ENCODE data around the gene GSN. TPM values are rescaled to one million over a fixed set of nuclear protein-coding genes. Genes with fewer than 3 reads are reported as not detected.

GSN gene
- total RNA-seq, 1 experiment from 2014 or later, result 21.9 TPM

- ChIA-PET CTCF (interaction anchor here (0.5 to 1.8 kb wide), 9 partner anchors 9 to 151 kb away, joined by 3 to 9 read pairs (median 3); no protein-coding TSS in a partner anchor), POLR2A (interaction anchor here (0.8 to 4.4 kb wide), 4 partner anchors 9 to 80 kb away, joined by 5 to 21 read pairs (median 8); no protein-coding TSS in a partner anchor)
- peak overlapping the region; percentile 86 for H3K4me3 Mint-ChIP-seq (ENCODE audit: unreplicated experiment)
- H3K27me3 Mint-ChIP-seq (ENCODE audit: insufficient read depth, unreplicated experiment), result no peaks in the 10 kb centered on the region
- H3K27ac Mint-ChIP-seq (ENCODE audit: low read depth, unreplicated experiment), result peak overlapping the region; percentile 74
- H3K36me3 Mint-ChIP-seq (ENCODE audit: insufficient read depth, unreplicated experiment), result peaks cover 53% of the 10 kb centered on the region
- TF ChIP-seq CTCF (IDR thresholded peaks at IDR 0.05; ENCODE audit: unreplicated experiment), result no peak
- no peak for DNase-seq (ENCODE audit: unreplicated experiment)
- H3K4me1 Mint-ChIP-seq (ENCODE audit: insufficient read depth, unreplicated experiment), result peaks cover 49% of the 10 kb centered on the region
- intact Hi-C loops (cut with micrococcal nuclease), result no loop called here
- peaks cover 8% of the 10 kb centered on the region for H3K9me3 Mint-ChIP-seq (ENCODE audit: unreplicated experiment)
- no TSS peak for BruUV-seq (replicated peaks)
Observed at GRCh38 chr9:121366611-121367192, 98.7 kb downstream of the GSN start.

- Mint-ChIP-seq H3K9me3 (ENCODE audit: unreplicated experiment) (peaks cover 8% of the 10 kb centered on the region), H3K4me3 (ENCODE audit: unreplicated experiment) (peak overlapping the region; percentile 86), H3K27me3 (ENCODE audit: insufficient read depth, unreplicated experiment) (no peaks in the 10 kb centered on the region), H3K4me1 (ENCODE audit: insufficient read depth, unreplicated experiment) (peaks cover 54% of the 10 kb centered on the region), H3K36me3 (ENCODE audit: insufficient read depth, unreplicated experiment) (peaks cover 48% of the 10 kb centered on the region), H3K27ac (ENCODE audit: low read depth, unreplicated experiment) (peak overlapping the region; percentile 12)
- BruUV-seq (replicated peaks), result no TSS peak
- no peak for TF ChIP-seq CTCF (IDR thresholded peaks at IDR 0.05; ENCODE audit: unreplicated experiment)
- POLR2A ChIA-PET, result interaction anchor here (0.7 to 4.4 kb wide), 8 partner anchors 17 to 155 kb away, joined by 3 to 21 read pairs (median 6); partner anchors contain the start of gene GSN
- DNase-seq (ENCODE audit: unreplicated experiment), result no peak
- CTCF ChIA-PET, result interaction anchor here (0.5 to 1.8 kb wide), 9 partner anchors 9 to 152 kb away, joined by 3 to 9 read pairs (median 3); no protein-coding TSS in a partner anchor
- intact Hi-C loops (cut with micrococcal nuclease), result no loop called here
Observed at GRCh38 chr9:121367306-121368137, 99.6 kb downstream of the GSN start.

GRCh38 chr9:121368138-121368522 lies 100.2 kb downstream of the GSN start:
- no TSS peak for BruUV-seq (replicated peaks)
- Mint-ChIP-seq H3K36me3 (ENCODE audit: insufficient read depth, unreplicated experiment) (peaks cover 42% of the 10 kb centered on the region), H3K9me3 (ENCODE audit: unreplicated experiment) (peaks cover 8% of the 10 kb centered on the region), H3K27ac (ENCODE audit: low read depth, unreplicated experiment) (peak overlapping the region; percentile 12), H3K4me1 (ENCODE audit: insufficient read depth, unreplicated experiment) (peaks cover 54% of the 10 kb centered on the region), H3K4me3 (ENCODE audit: unreplicated experiment) (peak overlapping the region; percentile 86), H3K27me3 (ENCODE audit: insufficient read depth, unreplicated experiment) (no peaks in the 10 kb centered on the region)
- ChIA-PET CTCF (interaction anchor here (0.6 to 1.8 kb wide), 5 partner anchors 31 to 88 kb away, joined by 3 to 10 read pairs (median 4); no protein-coding TSS in a partner anchor), POLR2A (interaction anchor here (0.7 to 4.4 kb wide), 9 partner anchors 18 to 166 kb away, joined by 3 to 21 read pairs (median 7); partner anchors contain the start of genes GSN and RAB14)
- DNase-seq (ENCODE audit: unreplicated experiment), result no peak
- no peak for TF ChIP-seq CTCF (IDR thresholded peaks at IDR 0.05; ENCODE audit: unreplicated experiment)
- intact Hi-C loops (cut with micrococcal nuclease), result no loop called here

GRCh38 chr9:121368745-121369144 lies 100.8 kb downstream of the GSN start:
- peaks cover 41% of the 10 kb centered on the region for H3K36me3 Mint-ChIP-seq (ENCODE audit: insufficient read depth, unreplicated experiment)
- ChIA-PET POLR2A (interaction anchor here (0.6 to 2.2 kb wide), 16 partner anchors 10 to 169 kb away, joined by 3 to 8 read pairs (median 5); partner anchors contain the start of gene RAB14), CTCF (interaction anchor here (0.5 to 1.8 kb wide), 5 partner anchors 11 to 501 kb away, joined by 3 to 10 read pairs (median 3); no protein-coding TSS in a partner anchor)
- no peak for TF ChIP-seq CTCF (IDR thresholded peaks at IDR 0.05; ENCODE audit: unreplicated experiment)
- BruUV-seq (replicated peaks), result no TSS peak
- no peak for DNase-seq (ENCODE audit: unreplicated experiment)
- H3K4me3 Mint-ChIP-seq (ENCODE audit: unreplicated experiment), result peak overlapping the region; percentile 86
- H3K9me3 Mint-ChIP-seq (ENCODE audit: unreplicated experiment), result peaks cover 8% of the 10 kb centered on the region
- peaks cover 53% of the 10 kb centered on the region for H3K4me1 Mint-ChIP-seq (ENCODE audit: insufficient read depth, unreplicated experiment)
- H3K27ac Mint-ChIP-seq (ENCODE audit: low read depth, unreplicated experiment), result peak overlapping the region; percentile 92
- no peaks in the 10 kb centered on the region for H3K27me3 Mint-ChIP-seq (ENCODE audit: insufficient read depth, unreplicated experiment)
- intact Hi-C loops (cut with micrococcal nuclease), result no loop called here

Measured in MCF 10A (cell line).